GM19043 (cell line): Measurements from ENCODE around the gene PAN3.
"Not testable (repeated sequence)": the region's sequence is repeated elsewhere in the genome, so short reads cannot be mapped to it uniquely, and the experiment has no call there.

Experiments used
- ATAC-seq: cut with Tn5 transposase; IDR thresholded peaks from one replicate; pipeline ENCODE4 v1.9.1; 2021; ENCODE audit warnings: low read depth; ENCODE audit not compliant: unreplicated experiment

PAN3 gene, protein sequence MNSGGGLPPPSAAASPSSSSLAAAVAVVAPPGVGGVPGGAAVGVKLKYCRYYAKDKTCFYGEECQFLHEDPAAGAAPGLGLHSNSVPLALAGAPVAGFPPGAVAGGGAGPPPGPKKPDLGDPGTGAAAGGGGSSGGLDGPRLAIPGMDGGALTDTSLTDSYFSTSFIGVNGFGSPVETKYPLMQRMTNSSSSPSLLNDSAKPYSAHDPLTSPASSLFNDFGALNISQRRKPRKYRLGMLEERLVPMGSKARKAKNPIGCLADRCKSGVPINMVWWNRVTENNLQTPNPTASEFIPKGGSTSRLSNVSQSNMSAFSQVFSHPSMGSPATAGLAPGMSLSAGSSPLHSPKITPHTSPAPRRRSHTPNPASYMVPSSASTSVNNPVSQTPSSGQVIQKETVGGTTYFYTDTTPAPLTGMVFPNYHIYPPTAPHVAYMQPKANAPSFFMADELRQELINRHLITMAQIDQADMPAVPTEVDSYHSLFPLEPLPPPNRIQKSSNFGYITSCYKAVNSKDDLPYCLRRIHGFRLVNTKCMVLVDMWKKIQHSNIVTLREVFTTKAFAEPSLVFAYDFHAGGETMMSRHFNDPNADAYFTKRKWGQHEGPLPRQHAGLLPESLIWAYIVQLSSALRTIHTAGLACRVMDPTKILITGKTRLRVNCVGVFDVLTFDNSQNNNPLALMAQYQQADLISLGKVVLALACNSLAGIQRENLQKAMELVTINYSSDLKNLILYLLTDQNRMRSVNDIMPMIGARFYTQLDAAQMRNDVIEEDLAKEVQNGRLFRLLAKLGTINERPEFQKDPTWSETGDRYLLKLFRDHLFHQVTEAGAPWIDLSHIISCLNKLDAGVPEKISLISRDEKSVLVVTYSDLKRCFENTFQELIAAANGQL

DNA sequence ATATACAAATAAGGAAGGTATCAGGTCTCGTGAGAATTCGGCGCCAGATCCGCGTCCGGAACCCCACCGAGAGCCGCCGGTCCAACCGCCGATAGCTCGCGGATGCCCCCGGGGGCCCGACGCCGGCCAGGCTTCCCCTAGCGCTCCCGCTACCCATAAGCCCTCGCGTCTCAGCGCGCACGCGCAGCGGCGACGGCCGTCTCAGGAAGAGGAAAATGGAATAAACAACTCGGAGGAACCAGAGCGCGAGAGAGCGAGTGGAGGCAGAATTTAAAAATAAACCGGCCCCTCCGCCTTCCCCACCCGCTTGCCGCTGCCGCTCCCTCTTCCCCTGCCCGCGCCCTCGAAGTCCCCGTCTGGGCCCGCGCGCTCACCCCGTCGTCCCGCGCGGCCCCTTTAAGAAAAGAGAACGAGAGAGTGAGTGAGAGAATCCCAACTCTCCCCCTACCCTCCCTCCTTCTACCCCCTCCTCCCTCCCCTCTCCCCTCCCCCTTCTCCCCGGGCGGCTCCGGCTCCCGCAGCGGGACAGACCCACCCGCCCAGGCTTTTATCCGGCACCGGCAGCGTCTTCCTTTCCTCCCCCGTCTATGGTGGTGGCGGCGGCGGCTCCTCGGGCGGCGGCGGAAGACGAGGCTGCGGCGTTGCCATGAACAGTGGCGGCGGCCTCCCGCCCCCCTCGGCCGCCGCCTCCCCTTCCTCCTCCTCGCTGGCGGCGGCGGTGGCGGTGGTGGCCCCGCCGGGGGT, at the start of gene PAN3:
PAN3 (plus strand) TSS at position 534 of the 744 bp plus-strand sequence; CDS start at position 647, 113 bp downstream.
- peak; percentile 34 for ATAC-seq

DNA sequence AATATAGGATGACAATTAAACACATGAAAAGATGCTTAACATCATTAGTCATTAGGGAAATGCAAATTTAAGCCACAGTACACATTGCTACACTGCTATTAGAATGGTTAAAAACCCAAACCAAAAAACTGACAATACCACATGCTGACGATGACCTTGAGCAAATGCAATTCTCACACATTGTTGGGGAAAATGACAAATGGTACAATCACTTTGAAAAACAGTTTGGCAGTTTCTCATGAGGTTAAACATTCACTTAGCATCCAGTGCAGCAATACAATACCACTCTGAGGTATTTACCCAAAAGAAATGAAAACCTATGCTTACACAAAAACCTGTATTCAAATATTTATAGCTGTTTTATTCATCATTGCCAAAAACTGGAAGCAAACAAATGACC, 49.3 kb upstream of the PAN3 start:
- no peak for ATAC-seq

DNA sequence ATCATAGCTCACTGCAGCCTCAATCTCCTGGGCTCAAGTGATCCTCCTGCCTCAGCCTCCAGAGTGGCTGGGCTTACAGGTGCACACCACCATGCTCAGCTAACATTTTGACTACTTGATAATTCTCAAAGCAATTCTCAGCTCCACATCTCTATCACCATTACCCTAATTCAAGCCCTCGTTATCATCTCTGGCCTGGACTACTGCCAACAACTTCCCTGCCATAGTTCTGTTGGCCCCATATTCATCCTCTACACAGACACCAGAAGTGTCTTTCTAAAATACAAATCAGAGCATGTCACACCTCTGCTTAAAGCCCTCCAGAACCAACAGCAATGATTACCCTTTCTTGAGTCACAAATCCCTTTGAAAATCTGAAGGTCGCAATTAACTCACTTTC, 45.9 kb upstream of the PAN3 start:
- no peak for ATAC-seq

DNA sequence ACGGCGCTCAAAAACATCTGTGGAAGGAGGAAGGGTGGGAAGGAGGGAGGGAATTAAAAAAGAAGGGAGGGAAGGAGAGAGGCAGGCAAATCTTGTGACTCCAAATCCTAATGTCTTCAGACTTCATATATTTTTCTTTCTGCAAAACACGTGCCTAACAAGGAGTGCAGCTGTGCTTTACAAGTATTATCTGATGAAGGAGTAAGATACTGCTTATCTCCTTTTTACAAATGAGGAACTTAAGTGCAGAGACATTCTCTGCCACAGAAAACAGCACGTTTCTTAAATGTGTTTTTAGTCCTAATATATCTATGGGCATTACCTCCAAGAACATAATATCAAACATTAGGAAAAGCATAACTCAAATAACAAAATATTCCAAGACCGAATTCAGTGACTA, 44.5 kb upstream of the PAN3 start:
- no peak for ATAC-seq

DNA sequence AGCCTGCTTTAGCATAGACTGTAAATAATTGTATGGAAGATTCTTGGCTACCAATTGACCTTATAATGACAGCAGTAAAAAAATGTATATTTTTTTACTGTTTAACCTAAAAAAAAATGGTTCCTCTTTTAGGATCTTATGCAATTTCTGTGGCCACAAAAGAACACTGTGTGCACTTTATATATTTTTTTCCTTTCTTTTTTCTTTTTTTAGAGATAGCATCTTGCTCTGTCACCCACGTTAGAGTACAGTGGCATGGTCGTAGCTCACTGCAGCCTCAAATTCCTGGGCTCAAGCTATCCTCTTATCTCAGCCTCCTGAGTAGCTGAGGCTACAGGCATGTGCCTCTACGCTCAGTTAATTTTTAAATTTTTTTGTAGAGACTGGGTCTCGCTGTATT, 44.0 kb upstream of the PAN3 start:
- no peak for ATAC-seq

DNA sequence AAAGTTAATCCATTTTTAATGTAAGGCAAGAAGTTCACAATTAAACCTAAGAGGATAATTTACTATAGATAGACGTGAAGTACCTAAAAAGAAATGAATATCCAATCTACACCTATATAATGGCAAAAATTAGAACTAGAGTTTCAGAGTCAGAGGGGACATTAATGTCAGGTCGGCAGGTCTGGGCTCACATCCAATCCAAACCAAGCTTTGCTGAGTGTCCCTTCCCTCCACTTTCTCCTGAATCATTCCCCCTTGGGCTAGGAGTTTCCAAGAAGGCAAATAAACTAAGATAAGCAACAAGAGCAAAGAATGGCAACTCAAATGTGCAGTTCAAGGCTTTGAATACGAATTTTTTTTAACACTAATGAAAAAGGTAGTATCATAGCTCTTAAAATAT, 40.8 kb upstream of the PAN3 start:
- ATAC-seq = no peak

DNA sequence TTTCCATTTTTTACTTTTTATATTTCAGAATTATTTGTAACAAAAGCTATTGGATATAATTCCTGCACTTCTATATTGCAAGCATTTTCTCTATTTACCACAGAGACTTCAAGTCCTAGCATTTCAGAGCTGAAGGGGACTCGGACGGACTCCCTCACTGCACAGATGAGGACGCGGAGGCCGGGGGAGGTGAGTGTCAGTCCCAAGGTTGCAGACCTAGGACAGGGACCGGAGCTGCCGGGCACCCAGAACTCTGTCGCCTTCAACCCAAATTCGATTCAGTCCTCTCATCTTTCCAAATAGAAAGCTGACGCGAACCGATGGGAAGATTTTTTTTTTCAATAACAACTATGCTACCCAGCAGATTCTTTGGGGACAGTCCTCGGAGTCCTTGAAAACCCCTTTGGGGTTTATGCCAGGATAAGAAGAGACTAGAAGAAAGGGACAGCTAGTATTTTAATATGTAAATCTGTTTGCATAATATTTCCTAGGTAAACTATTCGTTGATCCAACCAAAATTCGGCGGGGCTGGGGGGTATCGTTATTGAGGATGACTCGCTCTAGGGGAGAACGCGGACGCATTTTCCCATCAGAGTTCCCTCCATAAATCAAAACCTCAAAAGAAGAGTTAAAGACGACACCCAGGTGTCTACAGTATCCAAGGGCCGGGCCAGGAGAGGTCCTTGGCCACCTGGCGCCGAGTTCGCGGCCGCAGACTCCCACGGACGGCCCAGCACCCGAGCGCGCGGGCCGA, 38.8 kb upstream of the PAN3 start:
- ATAC-seq = no peak

DNA sequence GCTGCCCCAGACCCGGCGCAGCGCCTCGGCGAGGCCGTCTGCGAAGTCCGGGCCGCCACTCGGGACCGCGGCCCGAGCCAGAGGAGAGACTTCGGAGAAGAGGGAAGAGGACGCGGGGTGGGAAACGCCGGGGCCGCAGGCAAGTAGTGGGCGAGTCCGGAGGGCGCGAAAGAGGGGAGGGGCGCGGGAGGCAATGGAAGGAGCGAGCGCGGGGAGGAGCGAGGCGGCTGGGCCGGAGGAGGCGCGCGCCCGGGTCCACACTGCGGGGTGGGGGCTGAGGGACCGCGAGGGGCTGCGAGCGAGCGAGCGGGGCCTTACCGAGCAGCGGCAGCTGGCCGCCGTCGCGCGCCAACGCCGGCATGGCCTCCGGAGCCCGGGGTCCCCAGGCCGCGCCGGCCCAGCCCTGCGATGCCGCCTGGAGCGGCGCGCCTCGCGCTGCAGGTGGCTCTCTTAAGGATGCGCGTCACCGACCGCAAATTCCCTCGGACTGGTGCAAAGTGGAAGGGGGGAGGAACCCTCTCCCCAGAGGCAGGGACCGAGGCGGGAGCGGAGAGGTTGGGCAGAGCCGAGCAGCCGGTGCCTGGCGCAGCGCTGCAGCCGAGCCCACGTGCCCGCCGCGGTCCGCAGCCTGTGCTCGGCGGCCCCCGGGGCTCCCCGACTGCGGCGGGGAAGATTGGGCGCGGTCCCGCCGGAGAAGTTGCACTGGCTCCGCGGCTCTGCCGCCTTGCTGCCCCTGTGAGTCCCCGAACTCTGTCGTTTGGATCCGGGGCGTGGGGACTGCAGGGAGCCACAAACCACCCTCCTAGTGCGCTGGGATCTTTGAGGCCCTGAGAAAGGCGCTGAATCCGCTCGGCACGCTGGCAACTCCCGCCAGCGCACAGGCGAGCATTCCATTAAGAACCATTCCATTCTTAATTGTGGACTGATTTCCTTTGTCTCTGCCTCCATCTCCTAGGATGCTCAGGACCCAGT, 37.9 kb upstream of the PAN3 start, which contains the start of gene FLT3:
FLT3 (minus strand) TSS at position 427 of the 972 bp plus-strand sequence; CDS start at position 361, 66 bp downstream.
- no peak for ATAC-seq

DNA sequence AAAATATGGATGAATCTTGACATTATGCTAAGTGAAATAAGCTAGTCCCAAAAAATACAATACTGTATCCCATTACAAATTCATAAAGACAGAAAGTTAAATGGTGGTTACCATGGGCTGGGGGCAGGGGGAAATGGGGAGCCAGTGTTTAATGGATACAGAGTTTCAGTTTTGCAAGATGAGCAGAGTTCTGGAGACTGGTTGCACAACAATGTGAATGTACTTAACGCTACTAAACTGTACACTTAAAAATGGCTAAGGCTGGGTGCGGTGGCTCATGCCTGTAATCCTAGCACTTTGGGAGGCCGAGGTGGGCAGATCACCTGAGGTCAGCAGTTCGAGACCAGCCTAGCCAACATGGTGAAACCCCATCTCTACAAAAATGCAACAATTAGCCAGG, 36.5 kb upstream of the PAN3 start:
- not testable (repeated sequence) for ATAC-seq

DNA sequence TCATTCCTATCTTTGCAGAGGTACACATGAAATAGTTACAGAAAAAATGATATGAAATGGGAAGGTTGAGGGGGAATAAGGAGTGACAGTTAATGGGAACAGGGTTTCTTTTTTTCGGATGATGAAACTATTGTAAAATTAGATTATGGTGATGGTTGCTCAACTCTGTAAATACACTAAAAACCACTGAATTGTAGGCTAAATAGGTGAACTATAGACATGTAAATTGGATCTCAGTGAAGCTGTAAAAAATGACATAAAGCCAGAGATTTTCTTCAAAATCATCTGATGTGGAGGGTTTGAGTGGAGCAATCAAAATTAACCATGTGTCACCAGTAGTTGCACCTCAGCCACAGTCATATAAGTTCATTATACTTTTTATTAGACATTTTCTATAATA, 31.4 kb upstream of the PAN3 start:
- no peak for ATAC-seq

DNA sequence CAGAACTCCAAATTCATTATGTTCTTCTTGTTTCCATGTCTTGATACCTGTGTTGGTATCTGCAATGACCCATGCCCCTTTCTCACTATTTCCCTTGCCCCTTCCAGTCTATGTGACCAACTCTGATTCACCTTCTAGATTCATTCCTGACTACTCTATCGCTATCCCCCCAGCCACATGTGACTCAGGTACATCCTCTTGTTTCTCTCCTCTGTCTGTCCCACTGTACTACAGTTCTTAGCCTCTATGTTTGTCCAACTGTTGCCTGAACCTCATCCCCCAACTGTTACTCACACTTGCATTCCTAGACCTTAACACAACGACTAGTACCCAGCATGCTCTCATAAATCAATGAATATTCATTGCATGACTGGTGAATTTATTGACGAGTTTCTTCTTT, 27.9 kb upstream of the PAN3 start:
- ATAC-seq = no peak

DNA sequence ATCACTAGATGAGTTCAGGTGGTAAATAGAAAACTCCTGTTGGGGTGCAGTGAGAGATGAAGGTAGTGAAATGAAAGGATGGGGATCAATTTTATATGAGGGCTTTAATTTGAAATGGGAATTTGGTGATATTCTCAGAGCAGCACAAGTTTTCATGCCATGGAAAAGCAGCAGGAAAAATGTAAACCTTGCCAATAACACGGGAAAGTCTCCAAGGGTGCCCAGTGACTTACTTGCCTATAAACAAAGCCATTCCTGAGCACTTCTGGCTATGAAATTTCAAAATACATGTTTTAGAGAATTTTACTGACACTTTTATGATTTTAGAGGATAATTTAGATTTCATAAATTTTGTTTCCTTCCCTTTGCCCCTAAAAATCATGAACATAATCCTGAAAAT, 21.6 kb upstream of the PAN3 start:
- ATAC-seq = no peak

DNA sequence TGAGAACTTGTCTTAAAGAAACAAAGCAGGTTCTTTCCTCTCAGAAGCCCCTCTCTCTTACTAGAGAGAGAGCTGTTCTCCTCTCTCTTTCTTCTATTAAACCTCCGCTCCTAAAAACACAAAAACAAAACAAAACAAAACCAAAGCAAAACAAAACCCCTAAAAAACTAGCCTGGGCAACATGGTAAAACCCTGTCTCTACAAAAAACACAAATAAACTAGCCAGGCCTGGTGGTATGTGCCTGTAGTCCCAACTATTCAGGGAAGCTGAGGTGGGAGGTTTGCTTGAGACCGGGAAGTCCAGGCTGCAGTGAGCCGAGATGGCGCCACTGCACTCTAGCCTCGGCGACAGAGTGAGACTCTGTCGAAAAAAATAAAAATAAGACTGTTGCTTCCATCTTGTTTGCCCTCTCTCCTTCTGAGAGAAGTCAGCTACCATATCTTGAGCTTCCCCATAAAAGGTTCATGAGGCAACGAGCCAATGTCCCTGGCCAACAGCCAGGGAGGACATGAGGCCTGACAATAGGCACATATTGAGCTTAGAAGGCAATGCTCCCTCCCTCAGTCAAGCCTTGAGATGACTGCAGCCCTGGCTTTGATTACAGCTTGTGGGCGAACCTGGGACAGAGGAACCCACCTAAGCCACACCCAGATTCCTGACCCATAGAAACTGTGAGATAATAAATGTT, 20.5 kb upstream of the PAN3 start:
- no peak for ATAC-seq

DNA sequence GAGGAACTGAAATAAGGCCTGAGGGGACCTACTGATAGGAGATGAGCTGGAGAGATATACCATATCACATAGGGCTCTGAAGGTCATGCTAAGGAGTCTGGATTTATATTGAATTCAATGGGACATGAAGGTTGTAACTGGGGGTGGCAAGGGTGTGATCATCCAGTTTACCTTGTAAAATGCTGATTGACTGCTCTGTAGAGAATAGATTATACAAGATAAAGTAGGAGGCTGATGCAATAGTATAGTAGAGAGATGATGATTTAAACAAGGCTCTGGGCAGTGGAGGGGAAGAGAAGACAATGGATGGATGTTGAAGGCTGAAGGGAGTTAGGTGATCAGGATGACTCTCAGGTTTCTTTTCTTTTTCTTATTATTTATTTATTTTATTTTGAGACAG, 18.0 kb upstream of the PAN3 start:
- no peak for ATAC-seq

DNA sequence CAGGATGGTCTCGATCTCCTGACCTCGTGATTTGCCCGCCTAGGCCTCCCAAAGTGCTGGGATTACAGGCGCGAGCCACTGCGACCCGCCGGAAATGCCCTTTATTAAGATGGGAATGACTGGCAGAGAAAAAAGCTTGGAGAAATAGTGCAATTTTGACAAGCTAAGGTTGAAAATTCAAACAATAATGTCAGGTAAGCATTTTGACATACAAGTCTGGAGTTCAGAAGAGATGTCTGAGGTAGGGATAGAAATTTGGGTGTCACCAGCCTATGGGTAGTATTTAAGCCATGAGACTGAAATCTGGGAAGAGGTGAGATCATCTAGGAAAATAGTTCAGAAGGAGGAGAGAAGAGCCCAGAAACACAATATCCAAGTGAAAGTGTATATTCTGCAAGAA, 17.1 kb upstream of the PAN3 start:
- no peak for ATAC-seq

DNA sequence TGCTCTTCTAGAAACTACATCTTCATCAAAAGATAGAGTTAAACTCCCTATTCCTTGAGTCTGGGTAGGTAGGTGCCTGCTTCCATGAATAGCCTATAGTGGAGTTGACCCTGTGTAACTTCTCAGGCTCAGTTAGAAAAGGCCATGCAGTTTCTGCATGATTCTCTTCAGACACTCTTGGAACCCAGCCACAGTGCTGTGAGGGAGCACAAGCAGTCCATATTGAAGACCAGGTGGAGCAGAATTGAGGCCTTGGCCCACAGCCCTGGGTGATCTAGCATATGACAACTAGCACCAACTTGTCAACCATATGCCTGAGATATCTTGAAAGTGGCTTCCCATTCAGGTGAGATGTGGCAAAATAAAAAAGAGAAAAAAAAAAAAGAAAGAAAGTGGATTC, 10.3 kb upstream of the PAN3 start:
- no peak for ATAC-seq

DNA sequence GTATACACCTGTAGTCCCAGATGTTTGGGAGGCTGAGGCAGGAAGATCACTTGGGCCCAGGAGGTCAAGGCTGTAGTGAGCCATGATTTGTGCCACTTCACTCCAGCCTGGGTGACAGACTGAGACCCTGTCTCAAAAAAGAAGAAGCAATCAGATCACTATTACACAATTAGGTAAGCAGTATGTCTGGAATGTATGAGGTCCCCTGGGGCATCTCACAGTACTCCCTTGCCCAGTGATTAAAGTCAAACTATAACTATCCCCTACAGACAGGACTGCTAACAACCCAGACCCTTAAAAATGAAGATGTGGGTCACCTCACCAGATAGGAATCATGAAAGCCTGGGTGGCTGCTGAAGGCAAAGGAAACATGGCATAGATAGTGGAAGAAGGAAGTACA, 9.4 kb upstream of the PAN3 start:
- ATAC-seq = no peak

DNA sequence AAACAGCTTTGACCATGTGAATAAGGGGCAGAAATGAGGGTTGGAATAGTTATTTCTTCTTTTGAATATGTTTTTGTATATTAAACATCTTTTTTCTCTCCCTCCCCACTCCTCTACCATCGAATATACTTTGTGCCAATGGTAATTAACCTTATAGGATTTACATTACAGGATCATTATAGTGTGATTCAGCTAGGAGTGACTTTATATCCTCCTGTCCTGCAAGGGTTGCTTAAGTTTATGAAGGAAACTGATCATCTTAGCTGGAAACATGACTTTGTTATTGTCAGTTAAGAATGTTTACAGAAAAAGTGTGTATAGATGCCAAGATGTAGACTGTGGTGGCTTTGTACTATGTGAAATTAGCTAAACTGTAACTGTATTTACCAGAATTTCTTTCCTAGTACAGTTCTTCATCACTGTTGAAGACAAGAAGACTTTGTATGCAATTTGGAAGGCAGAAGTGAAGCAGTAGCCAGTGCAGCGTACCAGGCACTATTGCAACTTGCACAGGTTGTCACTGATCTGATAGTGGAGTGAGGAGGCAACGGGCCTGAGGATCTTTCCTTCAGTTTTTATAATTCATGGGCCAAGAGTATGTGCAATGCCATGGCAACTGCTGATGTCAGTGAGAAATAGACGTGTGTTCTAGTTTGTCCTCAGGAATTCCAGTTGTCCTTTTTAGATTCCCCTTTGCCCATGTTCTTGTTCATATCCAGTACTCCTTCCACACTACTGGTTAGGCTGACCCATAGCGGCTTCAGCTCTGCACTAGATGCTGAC, 8.2 kb upstream of the PAN3 start:
- no peak for ATAC-seq
